NCI-H2227 treated with DMSO at 0.1 percent for 48 hours (cell line): ENCODE results near the gene S100PBP.

Experiments used
- DNase-seq: peaks from one replicate; lab custom pipeline; 2025; lab: John Stamatoyannopoulos, UW

S100PBP gene

GRCh38 chr1:32888134-32888533 is 70.7 kb downstream of the S100PBP start:
- no peak for DNase-seq

- no peak for DNase-seq
Measured at GRCh38 chr1:32888677-32889420, 71.4 kb downstream of the S100PBP start.

GRCh38 chr1:32889731-32890278 is 72.4 kb downstream of the S100PBP start:
- DNase-seq = no peak

DNA sequence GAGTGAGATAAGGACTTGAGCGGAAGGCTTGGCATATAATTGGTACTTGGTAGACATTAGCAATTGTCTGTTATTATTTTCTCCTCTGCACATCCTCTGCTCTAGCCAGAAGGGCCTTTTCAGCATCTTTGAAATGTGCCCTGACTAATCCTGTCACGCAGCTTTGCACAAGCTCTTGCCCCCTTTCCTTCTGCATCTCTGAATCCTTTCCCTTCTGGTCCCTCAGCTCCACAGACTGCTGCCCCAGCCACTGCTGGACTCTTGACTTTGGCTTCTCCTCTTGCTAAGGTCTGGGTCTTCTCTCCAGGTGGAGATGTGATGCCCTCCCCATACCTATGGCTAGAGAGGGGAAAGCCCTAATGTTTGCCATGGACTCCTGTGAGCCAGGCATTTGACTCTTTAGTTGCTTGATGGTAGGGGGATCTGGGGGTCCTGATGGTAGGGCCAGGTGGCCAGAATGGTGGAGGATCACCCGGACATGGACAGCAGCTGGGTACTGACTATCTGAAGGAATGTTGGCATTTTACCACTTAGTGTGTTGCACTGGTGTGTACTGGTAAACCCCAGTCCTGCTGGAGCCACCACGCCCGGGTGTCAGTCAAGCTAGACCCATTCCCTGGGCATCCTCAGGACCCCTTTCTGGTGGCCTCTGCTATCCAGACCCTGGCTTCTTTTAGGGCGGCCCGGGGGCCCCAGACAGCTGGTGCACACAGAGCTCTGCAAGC is 73.2 kb downstream of the S100PBP start:
- peak; percentile 94 for DNase-seq

DNA sequence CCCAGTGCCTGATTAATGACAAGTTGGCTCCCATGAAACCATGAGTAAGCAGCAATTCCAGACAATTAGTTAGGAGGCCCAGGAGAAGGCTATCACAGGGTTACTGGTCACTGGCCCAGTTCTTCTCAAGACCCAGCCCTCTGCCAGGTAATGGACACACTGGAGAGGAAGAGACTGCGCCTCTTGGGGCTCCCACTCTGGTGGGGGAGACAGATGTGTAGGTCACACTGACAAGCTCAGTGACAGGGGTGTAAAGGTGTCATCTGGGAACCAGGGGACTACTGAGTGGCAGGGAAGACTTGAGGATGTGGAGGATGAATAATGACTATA is 73.8 kb downstream of the S100PBP start:
- no peak for DNase-seq

GRCh38 chr1:32891630-32892029 is 74.2 kb downstream of the S100PBP start:
- no peak for DNase-seq

DNA sequence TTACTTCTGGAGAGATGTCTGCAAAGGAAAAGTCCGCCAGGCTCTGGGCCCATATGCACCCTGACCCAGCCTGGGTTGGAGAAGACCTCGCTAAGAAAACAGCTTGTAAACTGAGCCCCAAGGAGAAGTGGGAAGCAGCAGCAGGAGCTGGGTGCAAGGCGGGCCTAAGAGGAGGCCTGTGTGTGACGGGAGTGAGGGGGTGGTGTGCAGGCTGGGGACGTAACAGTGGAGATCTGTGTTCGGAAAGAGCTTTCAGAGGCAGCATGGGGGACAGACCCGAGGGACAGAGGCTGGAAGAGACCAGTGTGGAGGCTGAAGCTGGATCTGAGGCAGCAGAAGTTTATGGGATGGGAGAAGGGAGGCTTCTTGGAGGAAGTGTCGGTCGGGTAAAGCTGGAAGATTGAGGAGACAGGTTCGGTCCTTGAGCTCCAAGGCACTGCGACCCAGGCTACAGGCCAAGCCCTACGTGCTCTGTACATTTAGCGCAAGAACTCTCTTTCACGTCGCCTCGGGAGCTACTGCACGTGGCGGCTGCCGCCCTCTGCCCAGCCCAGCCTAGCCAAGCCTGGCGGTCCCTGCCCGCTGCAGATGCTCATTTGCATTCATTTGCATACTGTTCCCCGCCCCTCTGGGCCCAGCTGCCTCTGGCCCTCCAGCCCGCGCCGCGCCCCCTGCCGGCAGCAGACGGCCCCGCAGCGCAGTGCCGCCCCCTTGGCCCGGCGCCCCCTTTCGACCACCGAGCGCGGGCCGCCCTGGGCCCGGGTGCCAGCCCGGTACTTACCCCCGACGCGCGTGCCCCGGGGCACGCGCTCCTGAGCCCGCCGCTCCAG is 75.1 kb downstream of the S100PBP start:
- peak; percentile 33 for DNase-seq

DNA sequence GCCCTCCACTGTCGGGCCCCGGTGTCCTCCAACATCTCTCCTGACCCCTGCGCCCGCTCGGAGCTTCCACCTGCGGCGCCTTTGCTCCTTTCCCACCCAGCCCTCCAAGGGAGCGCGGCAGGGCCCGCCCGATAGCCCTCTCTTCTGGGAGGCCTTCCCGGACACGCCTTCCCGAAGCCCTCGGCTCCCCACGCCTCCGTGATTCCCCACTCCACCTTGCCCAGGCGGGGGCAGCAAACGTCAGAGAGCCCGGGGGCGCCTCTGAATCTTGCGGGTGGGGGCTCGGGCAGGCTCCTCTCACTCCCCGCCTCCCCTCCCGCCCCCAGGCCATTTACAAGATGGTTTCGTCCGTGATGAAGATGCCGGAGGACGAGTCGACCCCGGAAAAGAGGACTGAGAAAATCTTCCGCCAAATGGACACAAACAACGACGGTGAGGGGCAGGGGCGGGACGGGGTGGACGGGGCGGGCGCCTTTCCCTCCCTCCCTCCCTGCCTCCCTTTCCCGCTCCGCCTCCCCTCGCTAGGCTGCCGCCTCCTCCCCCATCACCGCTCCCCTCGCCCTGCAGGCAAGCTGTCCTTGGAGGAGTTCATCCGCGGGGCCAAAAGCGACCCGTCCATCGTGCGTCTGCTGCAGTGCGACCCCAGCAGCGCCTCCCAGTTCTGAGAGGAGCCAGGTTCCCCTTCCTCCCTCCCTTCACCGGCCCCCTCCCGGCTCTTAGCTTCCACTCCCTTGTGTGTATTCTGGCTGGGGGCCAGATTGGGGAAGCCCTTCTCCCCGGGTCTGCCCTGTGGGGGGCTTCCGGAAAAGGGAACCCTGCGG is 76.0 kb downstream of the S100PBP start:
- DNase-seq = peak; percentile 66

GRCh38 chr1:32894019-32894600 is 76.7 kb downstream of the S100PBP start:
- no peak for DNase-seq

- no peak for DNase-seq
Measured at GRCh38 chr1:32894681-32895080, 77.2 kb downstream of the S100PBP start.

GRCh38 chr1:32895325-32896215 is 78.1 kb downstream of the S100PBP start:
- DNase-seq = no peak

DNA sequence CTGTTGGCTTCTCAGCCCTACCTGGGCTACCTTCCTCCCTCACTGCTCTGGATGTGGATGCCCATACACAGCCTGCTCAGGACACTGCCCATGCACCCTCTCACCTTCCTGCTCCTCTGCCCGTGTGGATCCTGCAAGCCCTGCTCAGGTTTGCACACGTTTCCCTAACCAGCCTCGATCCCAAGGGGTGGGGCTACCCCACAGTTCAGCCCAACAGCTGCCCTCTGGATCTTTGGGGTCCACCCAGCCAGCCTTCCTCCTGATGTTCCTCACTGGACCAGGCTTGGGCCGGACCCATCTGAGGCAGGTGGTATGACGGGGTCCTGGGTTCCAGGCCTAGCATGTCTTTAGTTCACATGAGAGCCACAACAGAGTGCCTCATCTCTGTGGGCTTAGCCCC is 79.0 kb downstream of the S100PBP start:
- DNase-seq = no peak

DNA sequence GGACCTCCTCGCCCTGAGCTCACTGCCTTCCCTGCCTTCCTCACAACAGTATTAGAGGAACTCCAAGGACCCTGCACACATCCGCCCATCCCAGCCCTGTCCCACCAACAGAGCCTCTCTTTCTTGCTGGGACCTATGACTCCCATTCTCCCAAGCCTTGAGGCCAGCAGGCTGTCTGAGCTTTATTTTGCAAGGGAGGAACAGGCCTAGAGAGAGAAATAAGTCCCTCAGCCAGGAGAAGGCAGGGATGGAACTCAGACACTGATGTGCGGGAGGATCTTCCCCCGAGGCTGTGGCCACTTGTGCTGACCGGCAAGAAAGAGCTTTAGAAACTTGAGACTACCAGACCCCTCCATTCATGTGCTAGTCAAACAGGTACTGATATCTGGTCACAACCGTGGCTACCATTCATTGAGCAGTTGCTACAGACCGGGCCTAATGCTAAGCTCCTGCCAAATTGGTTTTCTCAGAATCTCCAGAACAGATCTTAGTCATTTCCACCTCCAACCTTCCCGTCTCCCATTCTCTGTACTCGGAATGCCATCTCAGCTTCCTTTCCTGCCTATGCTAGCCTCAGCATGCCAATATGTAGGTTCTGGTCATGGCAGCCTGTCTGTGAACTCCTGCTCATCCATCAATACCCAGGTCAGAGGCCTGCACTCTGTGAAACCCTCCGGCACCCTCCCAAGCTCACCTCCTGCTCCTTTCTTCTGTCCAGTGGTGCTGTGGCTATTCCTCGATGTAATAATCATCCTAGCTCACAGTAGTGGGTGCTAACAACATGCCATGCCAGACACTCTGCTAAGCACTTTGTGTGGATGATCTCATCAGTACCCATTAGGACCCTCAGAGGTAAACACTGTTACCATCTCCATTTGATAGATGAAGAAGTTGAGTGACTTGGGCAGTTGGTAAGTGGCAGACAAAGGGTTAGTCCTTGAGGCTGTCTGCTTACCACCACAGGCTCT is 79.9 kb downstream of the S100PBP start:
- no peak for DNase-seq

DNA sequence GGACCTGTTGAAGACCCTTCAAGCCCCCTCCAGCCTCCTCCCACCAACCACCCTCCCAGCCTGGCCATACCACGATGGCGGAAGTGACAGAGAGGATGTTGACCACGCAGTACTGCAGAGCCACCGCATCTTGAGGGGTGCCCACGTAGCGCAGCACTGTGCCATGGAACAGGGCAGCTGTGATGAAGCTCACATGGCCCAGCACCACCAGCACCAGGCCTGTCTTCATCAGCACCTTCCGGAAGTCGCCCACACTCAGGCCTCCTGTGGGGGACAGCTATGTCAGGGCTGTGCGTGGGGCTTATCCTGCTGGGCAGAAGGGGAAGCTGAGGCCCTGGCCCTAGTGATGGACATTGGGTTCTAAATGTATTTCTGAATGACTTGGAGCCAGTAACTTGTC is 80.6 kb downstream of the S100PBP start:
- no peak for DNase-seq

- DNase-seq = no peak
Measured at GRCh38 chr1:32898958-32899357, 81.5 kb downstream of the S100PBP start.

DNA sequence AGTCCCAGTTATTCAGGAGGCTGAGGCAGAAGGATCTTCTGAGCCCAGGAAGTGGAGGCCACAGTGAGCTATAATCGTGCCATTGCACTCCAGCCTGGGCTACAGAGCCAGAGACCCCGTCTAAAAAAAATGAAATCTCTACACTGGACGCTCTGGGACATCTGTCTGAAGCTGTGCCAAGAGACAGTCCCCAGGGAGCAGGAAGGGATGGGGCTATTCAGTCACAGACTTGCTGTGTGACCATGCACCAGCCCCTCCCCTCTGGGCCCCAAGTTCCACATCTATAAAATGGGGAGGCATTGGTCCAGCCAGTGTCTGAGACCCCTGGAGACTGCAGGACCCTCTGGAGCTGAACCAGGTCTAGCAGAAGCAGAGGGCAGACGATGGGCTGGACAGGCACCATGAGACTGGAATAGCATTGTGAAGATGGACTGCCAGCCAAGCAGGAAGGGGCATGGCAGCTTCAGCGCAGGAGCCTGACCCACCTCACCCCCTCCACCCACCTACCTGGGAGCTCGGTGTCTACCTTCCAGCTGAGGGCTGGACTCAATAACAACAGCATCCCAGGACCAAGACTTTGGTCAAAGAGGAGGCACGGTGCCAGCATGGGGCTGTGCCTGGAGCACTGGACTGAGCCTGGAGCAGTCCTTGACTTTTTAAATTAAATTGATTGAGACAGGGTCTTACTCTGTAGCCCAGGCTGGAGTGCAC is 82.3 kb downstream of the S100PBP start:
- no peak for DNase-seq

GRCh38 chr1:32900371-32900955 is 83.0 kb downstream of the S100PBP start:
- no peak for DNase-seq
